Fibroblast of peridontal ligament (primary cell): ENCODE results near the gene JAK3.
A peak's percentile ranks its signal among the peaks of the same experiment; 100 is the strongest.
"Not testable (repeated sequence)": the region's sequence is repeated elsewhere in the genome, so short reads cannot be mapped to it uniquely, and the experiment has no call there.

Source experiments
- DNase-seq: peaks from one replicate; pipeline ENCODE4 v3.0.0-alpha.2; 2010; ENCODE audit errors: extremely low read depth

JAK3 gene

GRCh38 chr19:17847538-17848366, at the start of gene JAK3:
TSS of gene JAK3 (minus strand) at chr19:17847982. CDS start at chr19:17844417, 3,565 bp downstream.
- DNase-seq = peak; percentile 65

GRCh38 chr19:17893766-17894165, 46.0 kb upstream of the JAK3 start:
- DNase-seq = no peak

- peak; percentile 50 for DNase-seq
These were observed 41.9 kb upstream of the JAK3 start for GRCh38 chr19:17889609-17890214.

GRCh38 chr19:17888260-17888659, 40.5 kb upstream of the JAK3 start:
- no peak for DNase-seq

GRCh38 chr19:17887221-17887620, 39.4 kb upstream of the JAK3 start:
- not testable (repeated sequence) for DNase-seq

- DNase-seq = no peak
These were observed 38.7 kb upstream of the JAK3 start for GRCh38 chr19:17886515-17886914.

GRCh38 chr19:17883627-17884410, 36.0 kb upstream of the JAK3 start:
- DNase-seq = no peak

GRCh38 chr19:17881701-17882100, 33.9 kb upstream of the JAK3 start:
- no peak for DNase-seq

- DNase-seq = no peak
These were observed 31.7 kb upstream of the JAK3 start for GRCh38 chr19:17879466-17879865.

GRCh38 chr19:17877696-17878095, 29.9 kb upstream of the JAK3 start:
- DNase-seq = no peak

- no peak for DNase-seq
These were observed 27.0 kb upstream of the JAK3 start for GRCh38 chr19:17874758-17875135.

GRCh38 chr19:17873786-17874757, 26.3 kb upstream of the JAK3 start:
- DNase-seq = no peak

GRCh38 chr19:17872251-17873001, 24.6 kb upstream of the JAK3 start:
- DNase-seq = no peak

- DNase-seq = no peak
These were observed 24.1 kb upstream of the JAK3 start, which contains the start of gene SLC5A5 for GRCh38 chr19:17871878-17872250. TSS of gene SLC5A5 (plus strand) at chr19:17871945. CDS start at chr19:17872320, 375 bp downstream.

GRCh38 chr19:17871032-17871877, 23.5 kb upstream of the JAK3 start:
- DNase-seq = no peak

- no peak for DNase-seq
These were observed 21.4 kb upstream of the JAK3 start for GRCh38 chr19:17869114-17869608.

GRCh38 chr19:17868669-17869068, 20.9 kb upstream of the JAK3 start:
- no peak for DNase-seq

- no peak for DNase-seq
These were observed 19.2 kb upstream of the JAK3 start for GRCh38 chr19:17866964-17867486.

GRCh38 chr19:17866312-17866963, 18.7 kb upstream of the JAK3 start:
- no peak for DNase-seq
